Activated CD8-positive, alpha-beta memory T cell treated with anti-CD3 and anti-CD28 coated beads for 1 hour (primary cell): Measurements from ENCODE around the gene MRPL57.
"Not testable (repeated sequence)": the region's sequence is repeated elsewhere in the genome, so short reads cannot be mapped to it uniquely, and the experiment has no call there.

Experiments
- DNase-seq, 2 donors: peaks; one replicate each; pipeline ENCODE4 v3.0.0-alpha.2; 2020; ENCODE audit warnings: low read depth in 1 of 2; ENCODE audit errors: extremely low read depth in 1 of 2

MRPL57 gene

GRCh38 chr13:21176215-21176981 is at the start of gene MRPL57, which contains the start of gene SKA3:
TSS of gene MRPL57 (plus strand) at chr13:21176658. CDS start at chr13:21176917, 259 bp downstream.
TSS of gene SKA3 (minus strand) at chr13:21176552. CDS start at chr13:21176477, 75 bp downstream.
- peak; percentile 74 to 91 for DNase-seq

GRCh38 chr13:21130116-21130515 is 46.3 kb upstream of the MRPL57 start:
- DNase-seq, result no peak

GRCh38 chr13:21133077-21133476 is 43.4 kb upstream of the MRPL57 start:
- no peak for DNase-seq

GRCh38 chr13:21134475-21134874 is 42.0 kb upstream of the MRPL57 start:
- no peak for DNase-seq

- DNase-seq, result not testable (repeated sequence)
Observed at GRCh38 chr13:21135833-21136232, 40.6 kb upstream of the MRPL57 start.

- no peak for DNase-seq
Observed at GRCh38 chr13:21137696-21138095, 38.8 kb upstream of the MRPL57 start.

- DNase-seq, result no peak
Observed at GRCh38 chr13:21138561-21138960, 37.9 kb upstream of the MRPL57 start.

GRCh38 chr13:21139374-21139773 is 37.1 kb upstream of the MRPL57 start:
- DNase-seq, result no peak

GRCh38 chr13:21142766-21143165 is 33.7 kb upstream of the MRPL57 start:
- DNase-seq, result no peak

- DNase-seq, result no peak
Observed at GRCh38 chr13:21147827-21148226, 28.6 kb upstream of the MRPL57 start.

GRCh38 chr13:21148557-21149258 is 27.8 kb upstream of the MRPL57 start:
- no peak for DNase-seq

GRCh38 chr13:21149568-21149967 is 26.9 kb upstream of the MRPL57 start:
- no peak for DNase-seq

GRCh38 chr13:21150013-21150412 is 26.4 kb upstream of the MRPL57 start:
- DNase-seq, result no peak

- no peak for DNase-seq
Observed at GRCh38 chr13:21152251-21152899, 24.1 kb upstream of the MRPL57 start.

- DNase-seq, result no peak
Observed at GRCh38 chr13:21164631-21165030, 11.8 kb upstream of the MRPL57 start.

GRCh38 chr13:21165606-21166005 is 10.9 kb upstream of the MRPL57 start:
- not testable (repeated sequence) for DNase-seq

- no peak for DNase-seq
Observed at GRCh38 chr13:21171420-21171819, 5.0 kb upstream of the MRPL57 start.

- not testable (repeated sequence) for DNase-seq
Observed at GRCh38 chr13:21173767-21174166, 2.7 kb upstream of the MRPL57 start.

- no peak for DNase-seq
Observed at GRCh38 chr13:21175656-21176214, 723 bp upstream of the MRPL57 start.

- DNase-seq, result no peak
Observed at GRCh38 chr13:21176982-21177284, 475 bp downstream of the MRPL57 start.

GRCh38 chr13:21181671-21182070 is 5.2 kb downstream of the MRPL57 start:
- DNase-seq, result no peak
